Mucosa of descending colon (tissue), 3 donors: Measurements from ENCODE around the gene CNOT4. TPM values are rescaled to one million over a fixed set of nuclear protein-coding genes. Genes with fewer than 3 reads are reported as not detected.

ENCODE experiments used
- ATAC-seq: fragments of 200-7000 bp; cut with Tn5 transposase; one replicate; pipeline ENCODE4 v1.9.1; 2020; ENCODE audit warnings: mild to moderate bottlenecking, moderate library complexity
- DNase-seq, 3 donors: peaks; one replicate each; pipeline ENCODE4 v3.0.0-alpha.2; 2020
- H3K36me3 ChIP-seq: fragments of 200-600 bp; one replicate; pipeline ENCODE4 v1.8.0; 2021; ENCODE audit warnings: low read depth, mild to moderate bottlenecking
- H3K4me1 ChIP-seq: fragments of 200-600 bp; one replicate; pipeline ENCODE4 v1.8.0; 2021; ENCODE audit warnings: low read depth, mild to moderate bottlenecking
- H3K4me3 ChIP-seq: fragments of 200-600 bp; one replicate; pipeline ENCODE4 v1.8.0; 2021; ENCODE audit warnings: mild to moderate bottlenecking
- H3K9me3 ChIP-seq: fragments of 200-600 bp; one replicate; pipeline ENCODE4 v1.8.0; 2021; ENCODE audit warnings: mild to moderate bottlenecking
- intact Hi-C, 2 donors: fragments of 100-400 bp; cut with DNase I in 1 of 2; cut with micrococcal nuclease in 1 of 2; formaldehyde crosslinking; loops; one replicate each; pipeline versions ENCODE4 v1.11.0 to v1.11.1; 2022; cut with DNase I, micrococcal nuclease
- total RNA-seq, 3 donors: library from RNA; stranded (reverse); fragmentation: NEBNext Ultra II Directional in 2 of 3; extraction: Animal tissue kit (Norgen Biotek cat#: 25700) in 2 of 3; gene quantifications; one replicate each; pipeline versions ENCODE4 v1.2.1 to v1.2.4, GENCODE V29; 2021 to 2023
- TF ChIP-seq, protein P1 (sequence below): fragments of 200-600 bp; IDR thresholded peaks from one replicate; pipeline ENCODE4 v1.8.0; 2022; ENCODE audit warnings: antibody characterized with exemption, mild to moderate bottlenecking
- donor health status: DM: no; HTN: no; CAD: no; lungs with moderate emphysema.
- donor health status: DM: no; HTN: no; CAD: no.
- donor health status: DM: no; HTN: yes; CAD: no.

CNOT4 gene
- total RNA-seq, 3 donors from 2014 or later, result 18.3 to 37.2 (median 22.1) TPM

DNA sequence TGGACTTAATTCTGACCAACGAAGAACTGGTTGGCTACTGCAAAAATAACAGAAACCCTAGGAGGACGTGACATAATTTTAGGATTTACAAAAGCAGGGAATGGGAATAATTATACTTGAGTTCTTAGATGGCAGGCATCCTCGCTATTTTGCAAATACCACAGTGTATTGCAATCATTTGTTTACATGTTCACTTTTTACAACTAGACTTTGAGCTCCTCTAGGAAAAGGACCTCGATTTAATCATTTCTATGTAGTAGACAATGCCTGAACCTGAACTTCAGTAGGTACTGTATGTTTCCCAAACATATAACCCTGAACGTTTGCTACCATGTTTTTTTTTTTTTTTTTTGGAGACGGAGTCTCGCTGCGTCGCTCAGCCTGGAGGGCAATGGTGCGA is 137.7 kb downstream of the CNOT4 start:
- DNase-seq (no peak), ATAC-seq (no peak)
- H3K4me1 ChIP-seq, result no peaks in the 10 kb centered on the region
- TF ChIP-seq, protein P1, sequence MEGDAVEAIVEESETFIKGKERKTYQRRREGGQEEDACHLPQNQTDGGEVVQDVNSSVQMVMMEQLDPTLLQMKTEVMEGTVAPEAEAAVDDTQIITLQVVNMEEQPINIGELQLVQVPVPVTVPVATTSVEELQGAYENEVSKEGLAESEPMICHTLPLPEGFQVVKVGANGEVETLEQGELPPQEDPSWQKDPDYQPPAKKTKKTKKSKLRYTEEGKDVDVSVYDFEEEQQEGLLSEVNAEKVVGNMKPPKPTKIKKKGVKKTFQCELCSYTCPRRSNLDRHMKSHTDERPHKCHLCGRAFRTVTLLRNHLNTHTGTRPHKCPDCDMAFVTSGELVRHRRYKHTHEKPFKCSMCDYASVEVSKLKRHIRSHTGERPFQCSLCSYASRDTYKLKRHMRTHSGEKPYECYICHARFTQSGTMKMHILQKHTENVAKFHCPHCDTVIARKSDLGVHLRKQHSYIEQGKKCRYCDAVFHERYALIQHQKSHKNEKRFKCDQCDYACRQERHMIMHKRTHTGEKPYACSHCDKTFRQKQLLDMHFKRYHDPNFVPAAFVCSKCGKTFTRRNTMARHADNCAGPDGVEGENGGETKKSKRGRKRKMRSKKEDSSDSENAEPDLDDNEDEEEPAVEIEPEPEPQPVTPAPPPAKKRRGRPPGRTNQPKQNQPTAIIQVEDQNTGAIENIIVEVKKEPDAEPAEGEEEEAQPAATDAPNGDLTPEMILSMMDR, result no peak
- no peak overlapping the region for H3K4me3 ChIP-seq
- no peaks in the 10 kb centered on the region for H3K9me3 ChIP-seq
- no peaks in the 10 kb centered on the region for H3K36me3 ChIP-seq
- intact Hi-C loops, result no loop called here

- no peaks in the 10 kb centered on the region for H3K36me3 ChIP-seq
- no peaks in the 10 kb centered on the region for H3K4me1 ChIP-seq
- H3K4me3 ChIP-seq, result no peak overlapping the region
- intact Hi-C loops, result no loop called here
- TF ChIP-seq, protein P1, result no peak
- no peak for DNase-seq
- no peak for ATAC-seq
- H3K9me3 ChIP-seq, result no peaks in the 10 kb centered on the region
These were observed 139.2 kb downstream of the CNOT4 start for GRCh38 chr7:135370656-135371055.

DNA sequence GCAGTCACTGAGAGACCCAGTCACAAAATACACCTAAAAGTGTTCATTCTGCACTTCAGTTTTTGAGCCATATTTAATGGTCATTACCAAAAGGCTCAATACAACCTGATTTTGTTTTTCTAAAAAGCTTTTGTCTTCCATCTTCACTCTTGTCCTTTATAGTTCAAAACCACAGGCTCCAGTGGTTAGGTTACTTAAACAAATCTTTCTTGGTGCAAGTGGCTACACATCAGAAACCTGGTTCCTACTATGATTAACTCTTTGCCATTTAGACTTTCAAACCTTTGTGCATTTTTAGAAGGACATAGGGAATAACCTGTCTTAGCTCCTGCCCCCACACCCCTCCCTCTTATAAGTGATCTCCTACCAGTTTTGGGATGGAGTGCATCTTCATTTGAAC is 140.5 kb downstream of the CNOT4 start:
- ATAC-seq (no peak), DNase-seq (no peak)
- TF ChIP-seq, protein P1, result no peak
- no peaks in the 10 kb centered on the region for H3K4me1 ChIP-seq
- no peaks in the 10 kb centered on the region for H3K36me3 ChIP-seq
- H3K4me3 ChIP-seq, result no peak overlapping the region
- H3K9me3 ChIP-seq, result no peaks in the 10 kb centered on the region
- intact Hi-C loops, result no loop called here

DNA sequence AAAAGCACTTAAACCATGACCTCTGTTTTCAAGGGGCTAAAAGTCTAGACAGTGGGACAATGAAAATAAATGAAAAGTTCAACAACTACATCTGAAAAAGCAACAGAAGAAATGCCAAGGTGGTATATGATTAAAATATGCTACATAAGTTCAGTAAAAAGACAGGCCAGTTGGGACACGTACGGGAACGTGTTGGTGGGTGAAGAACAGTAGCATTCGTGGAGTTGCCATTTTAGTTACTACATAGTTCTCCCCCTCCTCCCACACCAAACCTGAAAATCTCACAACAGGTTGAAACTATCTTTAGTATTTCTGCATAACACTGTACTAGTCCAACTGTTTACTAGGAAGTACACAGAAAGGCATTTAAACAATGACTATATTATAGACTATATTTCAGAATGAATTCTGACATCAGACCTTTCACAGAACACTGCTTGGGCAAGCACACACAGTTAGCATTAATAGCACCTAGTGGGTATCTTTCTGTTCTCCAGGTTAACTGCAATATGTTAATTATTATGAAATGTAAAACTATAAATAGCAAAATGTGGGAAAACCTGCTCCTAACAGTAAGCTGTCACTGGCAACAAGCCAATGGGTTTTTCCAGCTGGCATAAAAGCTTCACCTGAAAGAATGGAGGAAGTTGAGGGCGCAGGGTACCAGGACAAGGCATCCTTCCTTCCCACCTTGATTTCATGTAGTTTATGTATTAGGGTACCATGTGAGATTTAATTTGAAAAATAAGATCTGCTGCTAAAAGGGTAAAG is 141.3 kb downstream of the CNOT4 start:
- intact Hi-C loops, result no loop called here
- H3K4me3 ChIP-seq, result no peak overlapping the region
- H3K9me3 ChIP-seq, result no peaks in the 10 kb centered on the region
- DNase-seq (peak in 1 of 3 donors; percentile 11), ATAC-seq (no peak)
- H3K4me1 ChIP-seq, result no peaks in the 10 kb centered on the region
- H3K36me3 ChIP-seq, result no peaks in the 10 kb centered on the region
- TF ChIP-seq, protein P1, result no peak

DNA sequence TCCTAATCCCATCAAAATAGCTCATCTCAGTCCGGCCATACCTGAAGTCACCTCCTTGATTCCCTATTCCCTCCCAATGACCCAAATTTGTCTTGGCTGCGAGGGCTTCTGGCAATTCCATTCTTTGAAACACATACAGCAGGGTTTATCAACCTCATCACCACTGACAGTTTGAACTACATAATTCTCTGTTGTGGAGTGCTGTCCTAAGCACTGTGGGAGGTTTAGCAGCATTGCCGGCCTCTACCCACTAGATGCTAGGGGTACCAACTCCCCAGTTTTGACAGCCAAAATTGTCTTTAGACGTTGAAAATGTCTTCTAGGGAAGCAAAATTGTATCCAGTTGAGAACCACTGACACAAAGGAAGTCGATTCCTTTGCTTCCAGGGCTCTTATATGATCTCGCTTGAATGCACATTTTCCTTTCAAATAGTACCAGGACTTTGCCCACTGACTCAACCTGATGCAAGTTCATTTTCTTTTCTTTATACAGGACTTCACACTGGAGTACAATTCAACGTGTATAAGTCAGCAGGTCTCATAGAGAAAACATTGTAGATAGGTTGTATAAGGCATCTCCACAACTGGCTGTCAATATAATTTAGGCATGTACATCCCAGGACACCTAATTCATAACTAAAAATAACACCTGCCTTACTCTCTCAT is 142.9 kb downstream of the CNOT4 start:
- Histone ChIP-seq H3K4me3 (no peak overlapping the region), H3K36me3 (no peaks in the 10 kb centered on the region), H3K9me3 (no peaks in the 10 kb centered on the region), H3K4me1 (no peaks in the 10 kb centered on the region)
- no peak for DNase-seq
- peak; percentile 70 for ATAC-seq
- intact Hi-C loops, result no loop called here
- TF ChIP-seq, protein P1, result no peak
